Tibial nerve (tissue), 4 donors: ENCODE results near the gene AP2A2. TPM values are rescaled to one million over a fixed set of nuclear protein-coding genes. Genes with fewer than 3 reads are reported as not detected.
A peak's percentile ranks its signal among the peaks of the same experiment; 100 is the strongest.

Experiments
- DNase-seq, 2 donors: peaks; one replicate each; pipeline ENCODE4 v3.0.0-alpha.2; 2019; ENCODE audit warnings: low spot score in 2 of 2
- H3K27ac ChIP-seq, 4 donors: fragments of 200-600 bp; sonication (generic) in 3 of 4; one replicate each; pipeline ENCODE4 v1.5.1; 2017 to 2019; ENCODE audit warnings: mild to moderate bottlenecking in 1 of 4
- H3K27me3 ChIP-seq, 2 donors: fragments of 200-600 bp; sonication (generic) in 1 of 2; one replicate each; pipeline versions ENCODE4 v1.5.1 to v1.6.0; 2017 to 2019
- H3K36me3 ChIP-seq, 3 donors: fragments of 200-600 bp; sonication (generic); one replicate each; pipeline ENCODE4 v1.5.1; 2018 to 2019
- H3K4me1 ChIP-seq, 4 donors: fragments of 200-600 bp; sonication (generic) in 3 of 4; one replicate each; pipeline ENCODE4 v1.5.1; 2017 to 2019
- H3K4me3 ChIP-seq, 4 donors: fragments of 200-600 bp; sonication (generic) in 3 of 4; one replicate each; pipeline ENCODE4 v1.5.1; 2017 to 2019; ENCODE audit warnings: mild to moderate bottlenecking in 1 of 4, moderate library complexity in 1 of 4
- H3K9me3 ChIP-seq, 4 donors: fragments of 200-600 bp; sonication (generic) in 3 of 4; one replicate each; pipeline ENCODE4 v1.5.1; 2017 to 2019
- EP300 ChIP-seq, 2 donors: sonication (generic); formaldehyde crosslinking; IDR thresholded peaks; one replicate each; pipeline ENCODE4 v1.6.1; 2017; ENCODE audit warnings: antibody characterized with exemption in 2 of 2, mild to moderate bottlenecking in 1 of 2
- POLR2A ChIP-seq, 2 donors: fragments of 450-650 bp; IDR thresholded peaks; one replicate each; pipeline ENCODE4 v1.6.1; 2017; ENCODE audit warnings: antibody characterized with exemption in 2 of 2, mild to moderate bottlenecking in 2 of 2, moderate library complexity in 2 of 2
- WGBS, 2 donors: methylation state at CpG; one replicate each; pipeline ENCODE4 v1.1.5; 2018; 5-methylcytosine and 5-hydroxymethylcytosine counted together
- small RNA-seq: library from RNA; depleted of rRNA; stranded (forward); fragments of <200 nt; gene quantifications from one replicate; pipeline ENCODE3, GENCODE V24; 2016
- total RNA-seq, 4 donors: library from RNA; depleted of rRNA; stranded (reverse); fragments of >200 nt; gene quantifications; one replicate each; pipeline ENCODE4 v1.1.0, GENCODE V29; 2016
- TF ChIP-seq, protein P1 (sequence below), 5 experiments: fragments of 200-600 bp in 3 of 5; fragments of 450-650 bp in 2 of 5; sonication (generic) in 3 of 5; IDR thresholded peaks; one replicate each; pipeline ENCODE4 v1.5.1; 2016 to 2019; ENCODE audit warnings: antibody characterized with exemption in 5 of 5, mild to moderate bottlenecking in 3 of 5, moderate library complexity in 2 of 5

AP2A2 gene
- total RNA-seq, 4 donors from 2014 or later, result 70.8 to 136 (median 90.3) TPM

GRCh38 chr11:1059759-1060158, 134.1 kb downstream of the AP2A2 start:
- no peak overlapping the region for H3K4me3 ChIP-seq
- 63 to 73% methylated on average over 11 to 15 of the region's 15 CpGs for WGBS, 2 donors
- TF ChIP-seq EP300 (IDR thresholded peaks at IDR 0.05) (no peak), POLR2A (IDR thresholded peaks at IDR 0.05) (no peak)
- TF ChIP-seq, protein P1, sequence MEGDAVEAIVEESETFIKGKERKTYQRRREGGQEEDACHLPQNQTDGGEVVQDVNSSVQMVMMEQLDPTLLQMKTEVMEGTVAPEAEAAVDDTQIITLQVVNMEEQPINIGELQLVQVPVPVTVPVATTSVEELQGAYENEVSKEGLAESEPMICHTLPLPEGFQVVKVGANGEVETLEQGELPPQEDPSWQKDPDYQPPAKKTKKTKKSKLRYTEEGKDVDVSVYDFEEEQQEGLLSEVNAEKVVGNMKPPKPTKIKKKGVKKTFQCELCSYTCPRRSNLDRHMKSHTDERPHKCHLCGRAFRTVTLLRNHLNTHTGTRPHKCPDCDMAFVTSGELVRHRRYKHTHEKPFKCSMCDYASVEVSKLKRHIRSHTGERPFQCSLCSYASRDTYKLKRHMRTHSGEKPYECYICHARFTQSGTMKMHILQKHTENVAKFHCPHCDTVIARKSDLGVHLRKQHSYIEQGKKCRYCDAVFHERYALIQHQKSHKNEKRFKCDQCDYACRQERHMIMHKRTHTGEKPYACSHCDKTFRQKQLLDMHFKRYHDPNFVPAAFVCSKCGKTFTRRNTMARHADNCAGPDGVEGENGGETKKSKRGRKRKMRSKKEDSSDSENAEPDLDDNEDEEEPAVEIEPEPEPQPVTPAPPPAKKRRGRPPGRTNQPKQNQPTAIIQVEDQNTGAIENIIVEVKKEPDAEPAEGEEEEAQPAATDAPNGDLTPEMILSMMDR (IDR thresholded peaks at IDR 0.05), result no peak
- H3K4me1 ChIP-seq, result no peaks in the 10 kb centered on the region
- H3K36me3 ChIP-seq, result no peaks in the 10 kb centered on the region
- H3K9me3 ChIP-seq, result peaks cover 0 to 17% (median 0%) of the 10 kb centered on the region in 4 donors
- peaks cover 0 to 21% of the 10 kb centered on the region in 2 donors for H3K27me3 ChIP-seq
- H3K27ac ChIP-seq, result peak overlapping the region in 1 of 4 donors; percentile 29
- DNase-seq, result peak in 1 of 2 donors; percentile 4

DNA sequence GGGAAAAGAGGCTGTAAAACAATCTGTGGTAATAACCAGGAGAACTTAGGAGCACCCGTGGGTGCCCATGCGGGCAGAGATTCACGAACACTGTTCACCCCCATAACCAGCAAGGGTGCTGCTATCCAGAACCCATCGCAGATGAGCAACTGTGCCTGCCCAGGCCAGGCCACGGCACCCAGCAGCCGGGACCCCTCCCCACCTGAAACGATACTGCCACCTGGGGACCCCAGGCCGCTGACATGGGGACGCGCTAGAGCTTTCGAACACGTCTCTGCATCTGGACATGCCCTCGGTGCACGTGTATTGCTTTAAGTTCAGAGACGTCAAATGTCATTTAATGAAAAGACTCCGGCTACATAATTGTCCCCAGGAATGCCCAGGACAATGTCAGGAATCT, 134.7 kb downstream of the AP2A2 start:
- WGBS, 2 donors, result 70 to 81% methylated on average over 7 to 16 of the region's 16 CpGs
- Histone ChIP-seq H3K36me3 (no peaks in the 10 kb centered on the region), H3K27me3 (peaks cover 0 to 16% of the 10 kb centered on the region in 2 donors), H3K9me3 (peaks cover 0 to 17% (median 0%) of the 10 kb centered on the region in 4 donors), H3K4me3 (no peak overlapping the region), H3K4me1 (no peaks in the 10 kb centered on the region), H3K27ac (peak overlapping the region in 1 of 4 donors; percentile 29)
- peak in 1 of 2 donors; percentile 2 for DNase-seq
- no peak for TF ChIP-seq POLR2A (IDR thresholded peaks at IDR 0.05)
- TF ChIP-seq, protein P1 (IDR thresholded peaks at IDR 0.05), result no peak
- no peak for TF ChIP-seq EP300 (IDR thresholded peaks at IDR 0.05)

DNA sequence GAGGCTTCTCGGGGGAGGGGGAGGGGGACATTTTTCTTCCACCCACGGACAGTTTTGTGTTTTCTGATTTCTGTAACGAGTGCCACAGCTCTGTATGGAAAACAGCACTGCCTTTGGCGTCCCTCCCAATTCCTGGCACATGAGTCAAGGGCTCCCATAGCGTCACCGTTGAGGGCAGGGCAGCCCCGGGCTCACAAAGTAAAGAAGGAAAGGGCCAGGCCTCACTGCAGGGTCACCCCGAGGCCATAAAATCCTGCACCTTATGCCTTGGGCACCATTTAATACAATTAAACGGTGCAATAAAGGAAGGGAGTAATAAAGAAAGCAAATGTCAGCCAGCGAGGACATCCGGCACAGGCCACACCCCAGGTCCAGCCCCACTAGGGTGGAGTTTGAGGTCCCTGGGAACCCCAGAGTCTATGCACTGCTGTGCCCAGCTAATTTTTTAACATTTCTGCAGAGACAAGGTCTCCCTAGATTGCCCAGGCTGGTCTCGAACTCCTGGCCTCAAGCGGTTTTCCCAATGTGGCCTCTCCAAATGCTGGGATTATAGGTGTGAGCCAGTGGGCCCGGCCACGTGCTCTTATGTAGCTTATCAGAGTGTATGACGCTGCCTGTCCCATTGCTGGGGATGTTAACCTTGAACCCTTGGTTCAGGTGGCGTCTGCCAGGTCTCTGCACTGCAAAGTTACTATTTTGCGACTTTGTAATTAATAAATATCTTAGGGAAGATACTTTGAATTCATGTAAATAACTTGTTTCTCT, 135.4 kb downstream of the AP2A2 start:
- Histone ChIP-seq H3K9me3 (peaks cover 0 to 17% (median 0%) of the 10 kb centered on the region in 4 donors), H3K27me3 (peaks cover 0 to 9% of the 10 kb centered on the region in 2 donors), H3K4me3 (no peak overlapping the region), H3K27ac (no peak overlapping the region), H3K4me1 (no peaks in the 10 kb centered on the region), H3K36me3 (no peaks in the 10 kb centered on the region)
- no peak for TF ChIP-seq POLR2A (IDR thresholded peaks at IDR 0.05)
- no peak for TF ChIP-seq EP300 (IDR thresholded peaks at IDR 0.05)
- TF ChIP-seq, protein P1 (IDR thresholded peaks at IDR 0.05), result no peak
- DNase-seq, result peak in 1 of 2 donors; percentile 8
- 56 to 57% methylated on average over 18 of the region's 18 CpGs for WGBS, 2 donors

Small RNA genes within 50 kb of the gene (small RNA-seq; reads per million reads assigned to genes)
- gene RNU6-1025P, result not detected

Other genes with a start within 250 kb of the AP2A2 start
- gene DEAF1, start 230.6 kb upstream of the AP2A2 start, total RNA-seq, result 10 to 100 TPM; 31.6 to 54.3 (median 41.2) TPM
- 10 to 100 TPM; 15.3 to 43.9 (median 38.1) TPM for gene TMEM80, start 230.1 kb upstream of the AP2A2 start, total RNA-seq
- gene EPS8L2, start 219.6 kb upstream of the AP2A2 start, total RNA-seq, result 10 to 100 TPM; 29.1 to 48.0 (median 32.7) TPM
- gene TALDO1, start 178.4 kb upstream of the AP2A2 start, total RNA-seq, result 100 to 1,000 TPM; 203 to 323 (median 241) TPM
- gene GATD1, start 148.4 kb upstream of the AP2A2 start, total RNA-seq, result 10 to 100 TPM; 22.1 to 41.4 (median 27.3) TPM
- gene CEND1, start 135.8 kb upstream of the AP2A2 start, total RNA-seq, result not detected
- gene SLC25A22, start 127.6 kb upstream of the AP2A2 start, total RNA-seq, result 10 to 100 TPM in 2 of 4 donors, 1 to 10 TPM in 2; 8.0 to 17.5 (median 10.0) TPM
- 10 to 100 TPM; 32.2 to 67.5 (median 35.9) TPM for gene PIDD1, start 120.6 kb upstream of the AP2A2 start, total RNA-seq
- 100 to 1,000 TPM; 404 to 765 (median 584) TPM for gene RPLP2, start 115.9 kb upstream of the AP2A2 start, total RNA-seq
- gene PNPLA2, start 107.0 kb upstream of the AP2A2 start, total RNA-seq, result 100 to 1,000 TPM; 136 to 314 (median 187) TPM
- 10 to 100 TPM in 3 of 4 donors, 1 to 10 TPM in 1; 7.1 to 19.7 (median 16.8) TPM for gene CRACR2B, start 98.0 kb upstream of the AP2A2 start, total RNA-seq
- 100 to 1,000 TPM; 264 to 309 (median 281) TPM for gene CD151, start 92.9 kb upstream of the AP2A2 start, total RNA-seq
- gene POLR2L, start 83.3 kb upstream of the AP2A2 start, total RNA-seq, result 100 to 1,000 TPM in 2 of 4 donors, 10 to 100 TPM in 2; 71.7 to 140 (median 110) TPM
- gene TSPAN4, start 83.0 kb upstream of the AP2A2 start, total RNA-seq, result 100 to 1,000 TPM; 139 to 256 (median 221) TPM
- gene CHID1, start 15.1 kb upstream of the AP2A2 start, total RNA-seq, result 10 to 100 TPM; 47.9 to 83.4 (median 65.8) TPM
- gene MUC6, start 110.8 kb downstream of the AP2A2 start, total RNA-seq, result 1 to 10 TPM in 1 of 4 donors, under 1 TPM in 2, not detected in 1; under 0.01 to 2.7 (median under 0.01) TPM
- not detected for gene MUC2, start 149.0 kb downstream of the AP2A2 start, total RNA-seq
- gene MUC5AC, start 232.1 kb downstream of the AP2A2 start, total RNA-seq, result not detected